NCI-H1417 (cell line): Measurements from ENCODE around the gene LARGE1.
A peak's percentile ranks its signal among the peaks of the same experiment; 100 is the strongest.

Source experiments
- DNase-seq, 3 experiments: peaks; one replicate each; lab custom pipeline; 2025; lab: John Stamatoyannopoulos, UW

Gene LARGE1

DNA sequence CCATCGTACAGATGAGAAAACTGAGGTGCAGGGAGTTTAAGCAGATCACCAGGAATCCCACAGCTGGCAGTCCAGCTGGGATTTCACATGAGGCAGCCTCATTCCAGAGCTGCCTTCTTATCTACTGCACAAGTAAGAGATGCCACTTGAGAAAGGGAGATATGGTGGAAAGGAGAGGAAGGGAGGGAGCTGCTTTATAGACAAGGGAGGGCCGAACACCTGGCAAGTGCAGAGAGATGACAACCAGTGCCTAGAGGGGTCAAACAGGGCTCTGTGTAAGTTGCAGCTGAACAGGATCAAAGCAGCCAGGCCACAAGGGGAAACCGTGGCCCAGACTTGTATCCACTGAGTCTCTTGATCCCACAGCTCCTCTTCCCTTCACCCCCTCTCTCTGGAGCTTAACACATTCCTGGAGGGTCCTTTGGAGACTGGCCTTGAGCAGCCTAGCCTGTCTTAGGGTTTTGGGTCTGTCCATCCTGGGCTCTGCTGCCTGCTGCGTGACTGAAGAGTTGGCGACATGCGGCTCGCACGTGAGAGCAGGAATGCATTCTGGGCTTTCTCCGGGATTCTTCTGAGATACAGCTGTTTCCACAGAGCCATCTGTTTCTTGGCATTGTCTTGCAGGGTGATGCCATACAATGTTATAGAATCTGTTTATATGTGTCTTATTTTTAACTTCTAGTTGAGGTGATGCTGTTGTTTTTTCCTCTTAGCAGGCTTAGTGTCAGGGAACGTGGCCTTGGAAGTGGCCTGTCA, 593.6 kb downstream of the LARGE1 start:
- no peak for DNase-seq

- peak; percentile 10 to 64 (median 11) for DNase-seq
These were observed 594.9 kb downstream of the LARGE1 start for GRCh38 chr22:33325232-33326004.

GRCh38 chr22:33324228-33324627, 596.0 kb downstream of the LARGE1 start:
- DNase-seq, result no peak

DNA sequence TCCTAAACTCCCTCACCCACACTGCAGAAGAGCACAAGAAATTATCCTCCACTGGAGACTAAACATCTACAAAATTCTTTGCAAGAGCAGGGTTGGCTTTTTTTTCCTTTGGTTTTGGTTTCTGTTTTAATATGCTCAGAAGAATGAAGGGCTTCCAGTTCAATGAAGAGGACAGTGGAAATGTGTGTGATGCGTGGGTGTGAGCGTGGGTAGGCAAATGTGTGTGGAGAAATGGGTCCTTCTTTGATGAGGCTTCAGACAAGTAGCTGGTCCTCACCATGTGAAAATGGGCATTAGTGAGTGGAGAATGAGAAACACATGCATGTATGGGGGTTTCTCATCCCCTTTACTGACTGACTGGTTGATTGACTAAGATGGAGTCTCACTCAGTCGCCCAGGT, 598.8 kb downstream of the LARGE1 start:
- DNase-seq, result no peak

DNA sequence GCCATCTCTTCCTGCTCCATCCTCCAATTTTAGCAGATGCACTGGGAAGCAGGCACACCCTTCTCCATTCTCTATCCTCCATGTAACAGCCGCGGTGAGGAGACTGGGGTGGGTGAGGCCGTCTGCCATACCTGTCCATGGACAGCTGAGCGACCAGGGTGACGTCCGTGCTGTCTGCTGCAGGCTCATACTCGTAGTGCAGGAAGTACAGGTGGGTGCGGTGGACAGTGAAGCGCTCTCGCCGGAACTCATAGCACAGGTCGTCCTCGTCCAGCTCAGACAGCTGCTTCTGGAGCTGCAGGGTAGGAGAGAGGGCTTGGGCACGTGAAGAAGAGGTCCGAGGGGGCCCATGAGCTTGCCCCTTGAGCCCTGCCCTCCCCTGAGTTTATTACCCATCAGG, 604.3 kb downstream of the LARGE1 start:
- no peak for DNase-seq

DNA sequence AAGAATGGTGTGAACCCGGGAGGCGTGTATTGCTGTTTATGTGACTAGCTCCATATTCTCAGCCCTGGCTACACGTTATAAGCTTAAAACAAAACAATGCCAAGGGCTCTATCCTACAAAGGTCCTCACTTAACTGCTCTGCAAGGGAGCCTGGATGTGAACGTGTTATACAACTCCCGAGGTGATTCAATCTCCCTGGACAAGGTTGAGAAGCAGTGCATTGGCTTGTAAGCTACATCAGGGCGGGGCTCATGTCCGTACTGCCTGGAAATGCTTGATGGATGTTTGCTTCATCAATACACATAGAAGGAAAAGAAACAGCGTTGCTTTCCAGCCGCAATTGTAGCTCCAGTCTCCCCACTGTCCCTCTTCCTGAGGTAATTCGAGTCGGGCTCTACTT, 605.2 kb downstream of the LARGE1 start:
- no peak for DNase-seq

DNA sequence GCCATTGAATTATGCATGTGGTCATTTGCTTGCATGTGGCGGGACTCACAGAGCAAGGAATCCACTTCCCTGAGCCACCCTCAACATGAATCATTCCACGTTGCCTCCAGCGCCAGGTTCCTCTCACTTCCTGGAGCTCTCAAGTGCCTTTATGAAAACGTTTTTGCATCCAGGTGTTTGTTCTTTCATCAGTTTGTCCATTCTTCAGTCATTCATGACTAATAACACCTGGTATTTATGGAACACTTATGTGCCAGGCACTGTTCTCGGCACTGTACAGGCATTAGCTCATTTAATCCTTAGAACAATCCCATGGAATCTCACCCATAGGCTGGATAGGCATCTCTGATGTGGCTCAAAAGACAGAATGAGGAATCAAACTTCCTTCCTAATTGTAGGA, 606.0 kb downstream of the LARGE1 start:
- DNase-seq, result no peak

DNA sequence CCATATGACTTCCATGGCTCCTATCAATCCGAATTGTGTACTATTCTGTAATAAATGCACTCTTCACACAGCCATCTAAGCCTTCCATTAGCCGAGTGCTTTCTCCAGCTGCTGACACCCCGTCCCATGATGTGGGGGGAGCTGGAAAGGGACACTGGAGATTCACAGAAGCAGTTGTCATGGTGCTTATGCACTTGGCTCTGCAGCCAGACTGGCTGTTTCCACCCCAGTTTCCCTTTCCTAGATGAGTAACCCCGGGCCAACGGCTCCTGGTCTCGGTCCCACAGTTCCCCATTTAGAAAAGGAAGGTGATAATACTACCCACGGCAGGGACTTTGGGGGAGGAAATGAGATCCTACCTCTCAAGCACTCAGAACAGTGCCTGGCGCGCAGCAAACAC, 617.2 kb downstream of the LARGE1 start:
- no peak for DNase-seq

DNA sequence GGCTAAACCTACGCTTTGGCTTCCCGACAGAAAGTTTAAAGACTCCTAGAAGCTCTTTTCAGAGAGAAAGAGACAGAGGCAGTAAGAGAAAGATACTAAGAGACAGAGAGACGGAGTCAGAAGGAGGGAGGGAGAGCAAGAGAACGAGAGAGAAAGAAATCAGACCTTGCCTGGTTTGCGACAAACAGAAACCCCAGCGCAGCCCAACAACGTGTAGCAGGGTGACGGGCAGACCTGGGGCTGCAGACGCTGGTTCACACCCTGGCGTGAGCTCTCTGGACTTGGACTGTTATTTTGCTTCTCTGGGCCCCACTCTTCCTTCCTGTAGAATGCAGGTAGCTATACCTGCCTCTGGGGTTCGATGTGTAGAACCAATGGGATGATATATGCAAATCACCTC, 617.7 kb downstream of the LARGE1 start:
- DNase-seq, result no peak

DNA sequence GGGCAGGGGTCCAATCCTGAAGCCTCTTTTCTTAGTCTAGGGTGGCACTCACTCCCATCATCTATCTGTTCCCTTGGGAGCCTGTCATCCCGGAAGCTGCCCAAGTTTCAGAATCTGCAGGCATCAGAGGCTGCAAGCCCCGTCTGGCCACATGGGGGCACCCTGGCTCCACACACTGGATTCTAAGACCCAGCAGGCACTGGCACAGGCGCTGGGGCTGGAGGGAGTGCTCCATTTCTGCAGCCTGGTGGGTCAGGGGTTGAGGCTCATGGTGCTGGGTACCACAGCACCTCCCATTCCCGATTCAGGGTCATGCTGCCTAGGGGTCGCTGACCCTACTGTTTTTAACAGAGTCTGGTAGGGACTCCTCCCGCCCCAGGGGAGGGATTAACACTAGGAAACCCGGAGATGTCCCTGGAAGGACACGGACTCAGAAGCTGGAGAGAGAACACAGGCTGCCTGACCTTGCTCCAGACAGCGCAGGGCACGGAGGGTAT, 618.2 kb downstream of the LARGE1 start:
- DNase-seq, result peak; percentile 57 to 70 (median 59)

GRCh38 chr22:33300165-33300564, 620.1 kb downstream of the LARGE1 start:
- DNase-seq, result peak in 2 of 3 experiments; percentile 22 to 54

DNA sequence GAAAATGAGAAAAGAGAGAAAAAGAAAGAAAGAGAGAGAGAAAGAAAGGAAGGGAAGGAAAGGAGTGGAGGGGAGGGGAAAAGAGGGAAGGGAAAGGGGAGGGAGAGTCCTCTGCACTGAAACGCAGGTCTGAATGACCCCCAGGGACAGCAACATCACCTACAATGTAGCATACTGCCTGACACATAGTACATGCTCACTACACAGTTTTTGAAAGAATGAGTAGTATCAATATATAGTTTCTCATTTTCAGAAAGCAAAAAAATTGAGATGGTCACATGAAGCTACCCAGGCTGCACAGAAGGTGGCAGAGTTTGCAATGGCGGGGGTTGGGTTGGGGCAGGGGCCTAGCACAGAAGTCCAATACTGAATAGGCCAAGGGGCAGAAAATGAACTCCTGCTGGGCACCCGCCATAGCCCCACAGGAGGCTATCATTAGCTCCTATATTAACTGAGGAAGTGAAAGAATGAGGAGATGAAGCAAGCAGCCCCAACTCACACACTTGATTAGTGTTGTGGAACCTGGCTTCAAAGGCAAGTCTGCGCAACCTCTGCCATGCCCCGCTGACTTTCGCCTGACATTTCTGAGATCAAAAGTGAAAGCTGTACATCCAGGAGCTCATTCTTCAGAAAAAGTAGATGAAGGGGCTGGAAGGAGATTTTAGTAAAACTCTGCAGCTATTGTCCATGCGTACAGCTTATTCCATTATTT, 620.9 kb downstream of the LARGE1 start:
- peak in 2 of 3 experiments; percentile 11 to 56 for DNase-seq

GRCh38 chr22:33296941-33297340, 623.3 kb downstream of the LARGE1 start:
- DNase-seq, result no peak

DNA sequence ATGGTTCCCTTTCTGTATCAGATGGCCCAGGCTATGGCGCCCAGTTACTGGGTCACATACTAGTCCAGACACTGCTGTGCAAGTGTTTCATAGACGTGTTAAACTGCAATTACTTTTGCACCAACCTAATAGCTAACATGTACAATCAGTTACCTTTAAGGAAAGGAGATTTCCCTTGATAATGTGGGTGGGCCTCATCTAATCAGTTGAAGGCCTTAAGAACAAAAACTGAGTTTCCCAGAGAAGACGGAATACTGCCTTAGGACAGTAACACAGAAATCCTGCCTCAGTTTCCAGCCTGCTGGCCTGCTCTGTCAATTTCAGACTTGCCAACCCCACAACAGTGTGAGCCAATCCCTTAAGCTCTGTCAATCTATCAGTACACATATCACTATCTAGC, 632.2 kb downstream of the LARGE1 start:
- DNase-seq, result no peak

DNA sequence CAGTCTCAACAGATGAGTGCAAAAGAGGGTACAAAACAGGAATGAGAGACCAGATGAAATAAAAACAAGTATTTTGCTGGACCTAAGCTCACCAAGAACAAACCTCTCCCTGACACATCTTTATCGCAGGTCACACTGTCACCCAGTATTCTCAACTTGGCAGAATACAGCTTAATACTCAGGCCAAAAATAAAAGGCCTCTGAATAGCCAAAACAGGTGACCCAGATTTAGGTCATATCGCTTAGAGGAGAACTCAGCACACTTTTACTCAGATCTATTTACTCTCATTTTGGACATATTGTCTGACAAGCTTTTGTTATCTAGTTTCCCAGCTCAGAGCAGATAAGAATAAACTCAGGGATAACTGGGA, 645.2 kb downstream of the LARGE1 start:
- DNase-seq, result no peak

DNA sequence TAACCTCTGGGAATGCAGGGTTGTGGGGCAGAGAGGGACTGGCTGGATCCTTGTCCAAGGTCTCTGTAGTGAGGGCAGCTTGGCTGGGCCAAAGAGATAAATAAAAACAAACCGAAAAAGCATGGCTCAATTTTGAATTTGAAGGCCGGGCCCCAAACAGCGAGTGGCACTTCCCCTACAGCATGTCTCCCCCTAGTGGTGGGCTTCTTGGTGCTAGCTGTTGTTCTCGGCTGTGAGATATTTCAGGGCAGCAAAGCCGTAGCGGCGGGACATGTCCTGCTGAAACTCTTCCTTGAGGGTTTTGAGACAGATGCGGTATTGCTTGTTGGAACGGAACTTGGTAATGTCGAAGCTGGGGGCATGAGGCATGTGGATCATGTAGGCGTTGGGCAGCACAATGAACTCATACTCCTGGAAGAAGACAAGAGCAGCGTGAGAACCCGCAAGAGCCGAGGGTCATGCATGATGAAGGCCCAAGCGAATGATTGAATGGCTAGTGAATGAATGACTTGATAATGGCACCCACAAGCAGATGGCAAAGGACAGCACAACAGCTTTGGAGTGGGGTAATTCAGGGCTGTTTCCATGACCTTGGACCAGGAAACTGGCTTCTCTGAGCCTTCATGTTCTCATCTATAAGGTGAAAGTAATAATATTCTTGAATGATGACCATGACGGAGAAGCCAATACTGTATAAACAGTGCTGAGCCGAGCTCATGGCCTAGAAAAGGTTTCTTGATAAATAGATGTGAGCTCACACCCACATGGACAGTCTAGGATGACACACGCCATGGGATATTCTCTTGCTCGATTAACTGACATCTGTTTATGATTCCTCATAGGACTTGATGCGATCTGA, 645.8 kb downstream of the LARGE1 start:
- no peak for DNase-seq

- no peak for DNase-seq
These were observed 647.4 kb downstream of the LARGE1 start for GRCh38 chr22:33272871-33273270.

GRCh38 chr22:33272180-33272579, 648.1 kb downstream of the LARGE1 start:
- no peak for DNase-seq

DNA sequence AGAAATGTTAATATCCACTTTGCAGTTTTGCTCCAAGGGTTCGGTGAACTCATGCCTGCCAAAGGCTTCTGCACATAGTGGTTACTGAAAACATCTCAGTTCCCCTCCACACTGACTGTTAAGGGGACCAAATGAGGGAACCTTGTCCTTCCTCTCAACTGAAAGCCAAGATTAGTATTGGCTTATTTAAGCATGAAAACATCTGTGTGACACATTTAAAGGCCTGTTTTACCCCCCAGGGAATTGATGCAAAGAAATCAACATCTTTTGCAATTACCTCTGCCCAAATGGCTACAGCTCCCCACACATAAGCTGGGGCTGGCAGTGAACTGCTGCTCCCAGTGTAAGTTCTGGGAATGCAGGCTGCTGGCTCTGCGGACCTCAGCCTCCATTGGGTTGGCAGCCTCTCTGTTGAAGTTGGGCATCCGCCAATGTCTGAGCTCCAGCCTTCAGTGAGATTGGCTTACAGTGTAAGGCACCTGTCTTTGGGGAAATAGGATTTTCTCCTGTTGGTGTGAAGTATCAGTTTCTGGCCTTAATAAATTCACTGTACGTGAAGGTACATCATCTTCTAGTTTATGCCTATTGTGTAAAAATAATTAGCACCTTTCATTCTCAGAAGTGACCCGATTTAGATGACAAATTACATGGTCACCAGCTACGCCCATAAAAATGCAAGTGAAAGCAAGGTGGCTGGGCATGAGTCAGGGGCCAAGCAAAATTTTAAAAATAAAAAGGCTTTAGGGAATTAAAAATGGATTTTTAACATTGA, 648.7 kb downstream of the LARGE1 start:
- DNase-seq, result peak in 2 of 3 experiments; percentile 2 to 10

DNA sequence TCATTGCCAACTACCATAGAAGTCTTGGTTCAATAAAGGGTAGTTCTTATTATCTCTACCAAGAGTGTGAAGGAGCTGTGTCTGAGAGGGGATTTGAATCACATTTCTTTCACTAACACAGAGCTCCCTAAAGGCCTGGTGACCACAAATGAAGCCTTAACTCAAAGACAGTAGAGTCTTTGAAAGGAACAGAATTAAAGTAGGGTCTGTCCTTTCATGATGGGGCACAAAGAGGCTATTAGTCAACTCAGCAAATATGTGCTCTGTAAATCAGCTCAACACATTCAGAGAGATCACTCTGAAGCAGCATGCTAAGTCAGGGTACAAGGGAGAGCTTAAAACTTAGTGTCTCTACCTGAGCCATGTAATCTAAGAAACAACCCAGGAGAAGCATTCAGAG, 649.7 kb downstream of the LARGE1 start:
- DNase-seq, result no peak

DNA sequence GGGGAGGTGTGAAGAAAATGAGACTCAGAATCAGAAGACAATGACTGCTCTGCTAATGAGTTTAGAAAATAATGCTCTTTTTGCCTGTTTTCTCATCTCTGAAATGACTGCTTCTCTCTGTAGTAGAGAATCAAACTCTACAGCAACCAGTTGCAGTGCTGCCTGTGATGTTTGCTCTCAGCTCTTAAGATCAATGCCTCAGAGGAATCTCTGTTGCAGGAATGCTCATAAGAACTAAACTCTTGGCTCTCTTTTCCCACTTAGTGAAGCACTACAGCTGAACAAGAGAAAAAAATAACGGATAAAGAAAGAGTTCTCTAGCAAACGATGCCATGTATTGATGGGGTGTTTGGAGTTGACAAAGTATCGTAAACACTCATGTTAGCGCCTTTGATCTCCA, 658.6 kb downstream of the LARGE1 start:
- no peak for DNase-seq
